Duodenal mucosa (tissue), 2 donors: ENCODE data around the gene AHSP.
"Not testable (repeated sequence)": the region's sequence is repeated elsewhere in the genome, so short reads cannot be mapped to it uniquely, and the experiment has no call there.

Source experiments
- H3K27ac ChIP-seq: one replicate; pipeline ENCODE4 v1.7.0; 2013; ENCODE audit warnings: low read depth, low read length
- H3K27me3 ChIP-seq, 2 donors: one replicate each; pipeline ENCODE4 v1.7.0; 2013; ENCODE audit warnings: low read length in 2 of 2, control low read depth in 1 of 2; ENCODE audit not compliant: insufficient read depth in 2 of 2, control insufficient read depth in 1 of 2
- H3K36me3 ChIP-seq, 2 donors: one replicate each; pipeline ENCODE4 v1.7.0; 2013; ENCODE audit warnings: low read length in 2 of 2, control low read depth in 1 of 2; ENCODE audit not compliant: insufficient read depth in 2 of 2, control insufficient read depth in 1 of 2
- H3K4me1 ChIP-seq, 2 donors: one replicate each; pipeline ENCODE4 v1.7.0; 2013; ENCODE audit warnings: low read length in 2 of 2, control low read depth in 1 of 2; ENCODE audit not compliant: insufficient read depth in 2 of 2, control insufficient read depth in 1 of 2
- H3K4me3 ChIP-seq, 2 donors: one replicate each; pipeline ENCODE4 v1.7.0; 2013; ENCODE audit warnings: low read length in 2 of 2, low read depth in 1 of 2
- H3K9ac ChIP-seq, 2 donors: one replicate each; pipeline ENCODE4 v1.7.0; 2013; ENCODE audit warnings: low read length in 2 of 2, low read depth in 1 of 2
- H3K9me3 ChIP-seq, 2 donors: one replicate each; pipeline ENCODE4 v1.7.0; 2013; ENCODE audit warnings: low read length in 2 of 2, control low read depth in 1 of 2; ENCODE audit not compliant: control insufficient read depth in 1 of 2

Gene AHSP

DNA sequence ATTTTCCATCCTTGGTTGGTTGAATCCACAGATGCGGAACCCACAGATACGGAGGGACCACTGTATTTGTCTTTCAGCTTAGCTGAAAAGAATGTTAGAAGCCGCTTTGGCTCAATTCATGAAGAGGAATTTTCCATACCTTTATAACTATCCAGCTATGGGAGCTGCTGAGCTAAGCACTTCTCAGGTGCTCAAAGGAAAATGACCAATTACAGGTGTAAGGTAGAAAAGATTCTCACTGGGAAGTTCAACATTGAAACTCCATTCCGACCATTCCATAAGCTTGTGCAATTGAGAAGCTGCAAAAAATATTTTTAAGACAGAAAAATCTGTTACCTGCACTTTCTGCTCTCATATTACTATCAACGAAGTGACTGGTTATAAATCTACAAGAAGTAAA, 2.7 kb downstream of the AHSP start:
- Histone ChIP-seq H3K9me3 (no peaks in the 10 kb centered on the region), H3K27me3 (peaks cover 27 to 34% of the 10 kb centered on the region in 2 donors), H3K36me3 (no peaks in the 10 kb centered on the region), H3K4me3 (no peak overlapping the region), H3K9ac (no peak overlapping the region), H3K27ac (no peak overlapping the region), H3K4me1 (peaks cover 0 to 5% of the 10 kb centered on the region in 2 donors)

DNA sequence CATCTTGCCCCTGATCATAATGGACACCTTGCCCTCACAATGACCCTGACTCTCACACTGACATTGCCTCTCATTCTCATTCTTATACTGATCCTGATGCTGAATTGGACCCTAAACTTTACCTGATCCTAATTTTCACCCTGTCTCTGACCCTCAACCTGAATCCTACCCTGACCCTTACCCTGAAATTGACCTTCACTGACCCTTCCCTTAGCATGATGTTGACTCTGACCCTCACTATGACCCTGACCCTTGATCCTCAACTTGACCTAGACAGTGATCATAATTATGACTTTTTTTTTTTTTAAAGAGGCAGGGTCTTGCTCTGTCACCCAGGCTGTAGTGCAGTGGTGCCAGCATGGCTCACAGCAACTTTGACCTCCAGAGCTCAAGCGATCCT, 3.4 kb downstream of the AHSP start:
- no peaks in the 10 kb centered on the region for H3K9me3 ChIP-seq
- H3K9ac ChIP-seq = no peak overlapping the region
- no peak overlapping the region for H3K4me3 ChIP-seq
- H3K36me3 ChIP-seq = no peaks in the 10 kb centered on the region
- H3K27ac ChIP-seq = no peak overlapping the region
- peaks cover 0 to 5% of the 10 kb centered on the region in 2 donors for H3K4me1 ChIP-seq
- H3K27me3 ChIP-seq = peaks cover 27 to 34% of the 10 kb centered on the region in 2 donors

DNA sequence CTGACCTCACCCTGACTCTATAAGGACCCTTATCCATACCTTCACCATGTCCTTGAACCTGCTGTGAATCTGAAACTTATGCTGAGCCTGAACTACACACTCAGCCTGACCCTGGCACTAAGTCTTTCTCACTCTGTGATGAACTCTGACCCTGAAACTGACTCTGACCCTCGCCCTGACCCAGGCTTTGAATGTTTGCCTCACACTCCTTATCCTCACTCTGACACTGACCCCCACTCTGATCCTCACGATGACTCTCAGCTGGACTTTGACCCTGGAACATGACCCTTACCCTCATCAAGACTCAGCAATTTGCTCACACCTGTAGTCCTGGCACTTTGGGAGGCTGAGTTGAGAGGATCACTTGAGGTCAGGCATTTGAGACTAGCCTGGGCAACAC, 4.4 kb downstream of the AHSP start:
- Histone ChIP-seq H3K27ac (no peak overlapping the region), H3K4me3 (no peak overlapping the region), H3K9ac (no peak overlapping the region), H3K36me3 (no peaks in the 10 kb centered on the region), H3K4me1 (peaks cover 0 to 5% of the 10 kb centered on the region in 2 donors), H3K9me3 (no peaks in the 10 kb centered on the region), H3K27me3 (peaks cover 27 to 34% of the 10 kb centered on the region in 2 donors)

DNA sequence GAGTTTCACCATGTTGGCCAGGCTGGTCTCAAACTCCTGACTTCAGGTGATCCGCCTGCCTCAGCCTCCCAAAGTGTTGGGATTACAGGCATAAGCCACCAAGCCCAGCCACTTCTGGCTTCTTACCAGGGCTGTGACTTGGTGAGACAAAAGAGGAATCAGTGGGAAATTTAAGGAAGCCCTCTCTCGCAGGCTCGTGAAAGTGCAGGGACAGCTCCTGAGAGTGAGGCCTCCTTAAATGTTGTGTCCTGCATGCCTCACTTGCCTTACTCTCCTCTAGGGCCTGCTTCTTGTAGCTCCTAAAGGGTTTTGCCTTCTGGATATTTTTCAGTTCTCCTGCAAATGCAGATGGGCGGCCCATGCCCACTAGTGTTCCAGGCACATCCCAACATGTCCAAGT, 5.2 kb downstream of the AHSP start:
- H3K27me3 ChIP-seq = peaks cover 21 to 28% of the 10 kb centered on the region in 2 donors
- no peaks in the 10 kb centered on the region for H3K36me3 ChIP-seq
- H3K9me3 ChIP-seq = no peaks in the 10 kb centered on the region
- H3K9ac ChIP-seq = no peak overlapping the region
- no peak overlapping the region for H3K27ac ChIP-seq
- H3K4me1 ChIP-seq = peaks cover 0 to 5% of the 10 kb centered on the region in 2 donors
- H3K4me3 ChIP-seq = no peak overlapping the region

DNA sequence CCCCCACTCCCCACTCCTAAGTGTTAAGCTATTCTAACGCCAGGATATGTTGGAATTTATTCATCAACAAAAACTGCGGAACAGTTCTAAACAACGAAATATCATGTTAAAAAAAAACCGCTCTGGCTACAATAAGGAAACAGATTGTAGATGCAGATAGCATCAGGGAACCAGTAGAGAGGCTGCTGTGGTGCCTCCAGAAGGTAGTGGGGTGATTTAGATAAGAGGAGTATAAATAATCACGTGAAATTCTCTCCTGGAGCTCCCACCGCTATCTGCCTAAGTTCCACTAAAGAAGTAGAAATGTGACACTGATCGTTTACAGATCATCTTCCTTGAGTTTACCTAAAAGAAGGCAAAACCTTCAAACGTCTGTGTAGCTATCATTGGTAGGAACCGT, 8.0 kb downstream of the AHSP start:
- H3K4me3 ChIP-seq = no peak overlapping the region
- H3K9ac ChIP-seq = no peak overlapping the region
- H3K4me1 ChIP-seq = no peaks in the 10 kb centered on the region
- peaks cover 0 to 12% of the 10 kb centered on the region in 2 donors for H3K27me3 ChIP-seq
- H3K27ac ChIP-seq = no peak overlapping the region
- peaks cover 0 to 7% of the 10 kb centered on the region in 2 donors for H3K9me3 ChIP-seq
- no peaks in the 10 kb centered on the region for H3K36me3 ChIP-seq

DNA sequence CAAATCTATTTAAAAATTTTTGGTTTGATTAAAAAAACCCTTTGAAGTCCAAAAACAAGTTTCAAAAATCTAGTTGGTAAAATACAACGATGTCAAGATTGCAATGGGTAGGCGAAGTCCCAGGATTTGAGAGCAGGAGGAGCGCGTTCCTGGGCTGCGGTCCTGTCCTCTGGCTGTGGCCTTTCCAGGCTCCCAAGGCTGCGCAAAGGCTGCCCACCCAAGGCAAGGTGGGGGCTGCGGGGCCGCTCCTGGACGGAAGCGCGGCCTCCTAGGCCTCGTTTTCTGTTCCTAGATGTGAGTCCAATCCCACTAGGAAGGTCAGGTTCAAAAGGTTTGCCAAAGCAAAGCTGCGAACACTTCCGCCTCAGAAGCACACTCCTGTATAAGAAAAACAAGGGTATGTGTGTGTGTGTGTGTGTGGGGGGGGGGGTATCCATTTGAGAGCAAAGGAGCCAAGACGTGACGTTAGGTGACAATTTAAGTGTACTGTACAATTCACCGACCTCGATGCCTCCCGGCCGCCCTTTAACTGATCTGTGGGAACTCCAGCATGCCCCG, 9.2 kb downstream of the AHSP start:
- H3K27me3 ChIP-seq = peaks cover 0 to 4% of the 10 kb centered on the region in 2 donors
- no peak overlapping the region for H3K9ac ChIP-seq
- no peak overlapping the region for H3K4me3 ChIP-seq

DNA sequence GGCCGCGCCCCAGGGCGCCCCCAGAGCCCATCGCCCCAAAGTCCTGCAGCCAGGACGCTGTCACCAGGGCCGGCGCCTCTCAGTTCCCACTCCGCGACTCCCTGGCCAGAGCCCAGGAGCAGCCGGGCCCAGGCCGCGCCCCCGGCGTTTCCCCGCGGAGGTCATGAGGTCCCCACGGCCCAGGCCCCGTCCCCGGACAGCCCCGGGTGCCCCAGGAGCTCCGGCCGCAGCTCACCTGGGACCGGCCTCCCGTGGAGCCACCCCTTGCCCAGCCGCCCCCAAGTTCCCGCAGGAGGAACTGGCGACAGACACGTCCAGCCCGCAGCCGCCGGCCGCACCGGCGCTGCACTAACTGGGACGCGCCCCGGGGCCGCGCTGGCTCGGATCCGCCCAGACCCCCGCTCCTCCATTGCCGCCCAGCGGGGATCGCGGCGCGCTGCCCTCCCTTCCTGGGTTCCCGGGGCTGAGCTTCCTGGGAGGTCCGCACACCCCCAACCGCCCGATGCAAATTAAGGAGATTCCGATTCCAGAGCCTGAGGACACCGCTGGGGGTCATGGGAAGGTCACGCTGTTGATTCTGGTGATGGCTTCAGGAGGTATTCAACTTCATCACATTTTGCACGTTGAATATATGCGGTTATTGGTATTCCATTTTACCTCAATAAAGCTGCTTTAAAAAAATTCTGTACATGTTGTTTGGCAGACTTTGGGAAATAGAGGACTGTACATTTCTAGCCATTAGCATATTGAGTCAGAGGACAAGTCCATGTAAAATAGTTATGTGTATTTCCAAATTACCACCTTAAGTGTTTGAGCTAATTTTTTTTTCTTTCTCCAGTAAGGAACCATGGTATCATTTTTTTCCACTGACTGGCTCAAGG, 9.9 kb downstream of the AHSP start:
- H3K27ac ChIP-seq = no peak overlapping the region

More for the DNA sequence above, 9.2 kb downstream of the AHSP start:
- no peaks in the 10 kb centered on the region for H3K36me3 ChIP-seq
- peaks cover 0 to 7% of the 10 kb centered on the region in 2 donors for H3K9me3 ChIP-seq
- no peaks in the 10 kb centered on the region for H3K4me1 ChIP-seq
- H3K27ac ChIP-seq = no peak overlapping the region

DNA sequence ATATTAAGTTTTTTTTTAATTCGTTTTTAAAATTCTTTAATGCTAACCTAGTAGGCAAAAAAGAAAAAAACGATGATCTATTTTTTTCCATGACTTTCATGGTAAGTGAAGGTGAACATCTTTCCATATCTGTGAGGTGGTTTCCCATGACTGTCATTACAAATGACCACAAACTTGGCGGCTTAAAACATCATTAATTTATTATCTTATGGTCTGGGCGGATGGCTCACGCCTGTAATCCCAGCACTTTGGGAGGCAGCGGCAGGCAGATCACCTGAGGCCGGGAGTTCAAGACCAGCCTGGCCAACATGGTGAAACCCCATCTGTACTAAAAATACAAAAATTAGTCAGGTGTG, 10.5 kb downstream of the AHSP start:
- H3K9me3 ChIP-seq, H3K36me3 ChIP-seq, H3K27ac ChIP-seq, H3K27me3 ChIP-seq, H3K4me3 ChIP-seq, H3K4me1 ChIP-seq, H3K9ac ChIP-seq: not testable (repeated sequence)

More for the DNA sequence above, 9.9 kb downstream of the AHSP start:
- H3K36me3 ChIP-seq = no peaks in the 10 kb centered on the region
- H3K9ac ChIP-seq = no peak overlapping the region
- H3K4me3 ChIP-seq = peak overlapping the region in 1 of 2 donors; percentile 32
- peaks cover 0 to 7% of the 10 kb centered on the region in 2 donors for H3K9me3 ChIP-seq
- peaks cover 0 to 4% of the 10 kb centered on the region in 2 donors for H3K27me3 ChIP-seq
- H3K4me1 ChIP-seq = no peaks in the 10 kb centered on the region

DNA sequence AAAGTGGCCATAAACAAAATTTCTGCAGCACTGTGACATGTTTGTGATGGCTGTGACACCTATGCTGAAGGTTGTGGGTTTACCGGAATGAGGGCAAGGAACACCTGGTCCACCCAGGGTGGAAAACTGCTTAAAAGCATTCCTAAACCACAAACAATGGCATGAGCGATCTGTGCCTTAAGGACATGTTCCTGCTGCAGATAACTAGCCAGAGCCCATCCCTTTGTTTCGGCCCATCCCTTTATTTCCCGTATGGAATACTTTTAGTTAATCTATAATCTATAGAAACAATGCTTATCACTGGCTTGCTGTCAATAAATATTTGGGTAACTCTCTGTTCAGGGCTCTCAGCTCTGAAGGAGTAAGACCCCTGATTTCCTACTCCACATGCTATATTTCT, 12.1 kb downstream of the AHSP start:
- H3K9ac ChIP-seq, H3K27ac ChIP-seq, H3K36me3 ChIP-seq, H3K4me3 ChIP-seq, H3K9me3 ChIP-seq, H3K4me1 ChIP-seq, H3K27me3 ChIP-seq: not testable (repeated sequence)

DNA sequence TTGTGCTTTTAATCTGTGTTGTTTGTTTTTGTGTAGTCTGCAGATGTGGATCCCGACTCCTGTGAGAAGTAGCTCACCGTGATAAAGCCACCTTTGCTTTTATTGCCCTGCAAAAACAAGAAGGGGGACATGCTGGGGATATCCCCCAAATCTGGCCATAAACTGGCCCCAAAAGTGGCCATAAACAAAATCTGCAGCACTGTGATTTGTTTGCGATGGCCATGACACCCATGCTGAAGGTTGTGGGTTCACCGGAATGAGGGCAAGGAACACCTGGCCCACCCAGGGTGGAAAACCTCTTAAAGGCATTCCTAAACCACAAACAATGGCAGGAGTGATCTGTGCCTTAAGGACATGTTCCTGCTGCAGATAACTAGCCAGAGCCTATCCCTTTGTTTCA, 15.1 kb downstream of the AHSP start:
- Histone ChIP-seq H3K27ac (no peak overlapping the region), H3K9me3 (peaks cover 0 to 7% of the 10 kb centered on the region in 2 donors), H3K9ac (no peak overlapping the region), H3K4me3 (no peak overlapping the region), H3K4me1 (no peaks in the 10 kb centered on the region), H3K36me3 (no peaks in the 10 kb centered on the region), H3K27me3 (peaks cover 0 to 4% of the 10 kb centered on the region in 2 donors)
